Osteocyte (in vitro differentiated cells): ENCODE measurements around the gene PSPC1. TPM values are rescaled to one million over a fixed set of nuclear protein-coding genes. Genes with fewer than 3 reads are reported as not detected.
"Not testable (repeated sequence)": the region's sequence is repeated elsewhere in the genome, so short reads cannot be mapped to it uniquely, and the experiment has no call there.

Source experiments
- DNase-seq: peaks from one replicate; pipeline ENCODE4 v3.0.0; 2021; ENCODE audit warnings: mixed read lengths; ENCODE audit not compliant: unreplicated experiment; ENCODE audit errors: extremely low spot score
- H3K27ac Mint-ChIP-seq: one replicate; pipeline ENCODE4 v1.8.0; 2021; ENCODE audit warnings: mild to moderate bottlenecking, mixed read lengths; ENCODE audit not compliant: unreplicated experiment
- H3K27me3 Mint-ChIP-seq: one replicate; pipeline ENCODE4 v1.8.0; 2021; ENCODE audit warnings: mixed read lengths; ENCODE audit not compliant: unreplicated experiment
- H3K36me3 Mint-ChIP-seq: one replicate; pipeline ENCODE4 v1.8.0; 2021; ENCODE audit warnings: mixed read lengths; ENCODE audit not compliant: unreplicated experiment
- H3K4me1 Mint-ChIP-seq: one replicate; pipeline ENCODE4 v1.8.0; 2021; ENCODE audit warnings: mixed read lengths; ENCODE audit not compliant: unreplicated experiment
- H3K4me3 Mint-ChIP-seq: one replicate; pipeline ENCODE4 v1.8.0; 2021; ENCODE audit warnings: mild to moderate bottlenecking, moderate library complexity, mixed read lengths; ENCODE audit not compliant: unreplicated experiment
- H3K9me3 Mint-ChIP-seq: one replicate; pipeline ENCODE4 v1.8.0; 2021; ENCODE audit warnings: mixed read lengths; ENCODE audit not compliant: unreplicated experiment
- long read RNA-seq: library from polyadenylated mRNA; unstranded; transcript quantifications from one replicate; pipeline ENCODE4 v2.0.0, GENCODE V29; 2021
- total RNA-seq: library from RNA; stranded (reverse); gene quantifications from 2 replicates; pipeline ENCODE4 v1.2.1, GENCODE V29; 2021
- TF ChIP-seq, protein P1 (sequence below): fragments of 200-600 bp; sonication (generic); IDR thresholded peaks from 2 replicates; pipeline ENCODE4 v1.5.0; 2021; ENCODE audit warnings: antibody characterized with exemption, mild to moderate bottlenecking, moderate library complexity

PSPC1 gene, protein sequence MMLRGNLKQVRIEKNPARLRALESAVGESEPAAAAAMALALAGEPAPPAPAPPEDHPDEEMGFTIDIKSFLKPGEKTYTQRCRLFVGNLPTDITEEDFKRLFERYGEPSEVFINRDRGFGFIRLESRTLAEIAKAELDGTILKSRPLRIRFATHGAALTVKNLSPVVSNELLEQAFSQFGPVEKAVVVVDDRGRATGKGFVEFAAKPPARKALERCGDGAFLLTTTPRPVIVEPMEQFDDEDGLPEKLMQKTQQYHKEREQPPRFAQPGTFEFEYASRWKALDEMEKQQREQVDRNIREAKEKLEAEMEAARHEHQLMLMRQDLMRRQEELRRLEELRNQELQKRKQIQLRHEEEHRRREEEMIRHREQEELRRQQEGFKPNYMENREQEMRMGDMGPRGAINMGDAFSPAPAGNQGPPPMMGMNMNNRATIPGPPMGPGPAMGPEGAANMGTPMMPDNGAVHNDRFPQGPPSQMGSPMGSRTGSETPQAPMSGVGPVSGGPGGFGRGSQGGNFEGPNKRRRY
- total RNA-seq, result 59.4 and 62.8 TPM in 2 replicates
- long read RNA-seq, transcript PSPC1-203 (8 exons, 1,647 nt), result minor isoform, 10 of 186 reads
- long read RNA-seq, transcript PSPC1-204 (8 exons, 1,709 nt), result minor isoform, 18 of 186 reads
- long read RNA-seq, transcript PSPC1-201 (9 exons, 2,407 nt), result major isoform, 124 of 186 reads
- long read RNA-seq, partial matches to known transcripts, result 22 of 186 reads
- long read RNA-seq, other reads (novel, unspliced or antisense), result 10 of 186 reads

DNA sequence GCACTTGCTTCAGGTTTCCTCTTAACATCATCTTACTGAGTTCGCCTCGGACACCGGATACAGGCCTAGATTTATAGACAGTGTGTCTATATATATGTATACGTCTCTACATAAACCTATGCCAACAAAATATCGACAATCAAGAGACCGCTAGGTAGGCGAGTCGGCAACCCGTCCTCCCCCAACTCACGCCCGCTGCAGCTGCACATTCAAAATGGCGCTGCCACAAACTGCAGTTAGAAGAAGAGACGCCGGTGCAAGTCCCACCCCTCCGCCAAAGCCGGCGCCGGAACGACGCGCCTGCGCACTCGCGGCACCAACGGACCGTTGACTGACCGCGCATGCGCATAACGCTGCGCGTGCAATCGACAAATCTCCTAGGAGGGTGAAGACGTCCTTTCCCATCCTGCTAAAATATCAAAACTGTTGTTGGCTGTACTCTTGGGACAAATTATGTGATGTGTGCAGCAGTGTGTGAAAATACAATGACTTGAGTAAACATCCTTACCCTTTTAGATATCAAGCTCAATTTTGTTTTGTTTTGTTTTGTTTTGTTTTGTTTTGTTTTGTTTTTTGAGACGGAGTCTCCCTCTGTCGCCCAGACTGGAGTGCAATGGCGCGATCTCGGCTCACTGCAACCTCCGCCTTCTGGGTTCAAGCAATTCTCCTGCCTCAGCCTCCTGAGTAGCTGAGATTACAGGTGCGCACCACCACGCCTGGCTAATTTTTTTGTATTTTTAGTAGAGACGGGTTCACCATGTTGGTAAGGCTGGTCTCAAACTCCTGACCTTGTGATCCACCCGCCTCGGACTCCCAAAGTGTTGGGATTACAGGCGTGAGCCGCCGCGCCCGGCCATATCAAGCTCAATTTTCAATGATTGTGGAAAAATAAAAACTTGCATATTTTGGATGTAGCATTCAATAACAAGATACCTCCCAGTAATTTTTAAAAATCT lies at the start of gene PSPC1:
TSS of gene PSPC1 (minus strand) at position 219 of the 956 bp plus-strand sequence. CDS start at position 31, 188 bp downstream.
- peak within 1 kb of the TSS; percentile 99 for H3K27ac Mint-ChIP-seq
- H3K4me1 Mint-ChIP-seq, H3K36me3 Mint-ChIP-seq: not testable (repeated sequence)

DNA sequence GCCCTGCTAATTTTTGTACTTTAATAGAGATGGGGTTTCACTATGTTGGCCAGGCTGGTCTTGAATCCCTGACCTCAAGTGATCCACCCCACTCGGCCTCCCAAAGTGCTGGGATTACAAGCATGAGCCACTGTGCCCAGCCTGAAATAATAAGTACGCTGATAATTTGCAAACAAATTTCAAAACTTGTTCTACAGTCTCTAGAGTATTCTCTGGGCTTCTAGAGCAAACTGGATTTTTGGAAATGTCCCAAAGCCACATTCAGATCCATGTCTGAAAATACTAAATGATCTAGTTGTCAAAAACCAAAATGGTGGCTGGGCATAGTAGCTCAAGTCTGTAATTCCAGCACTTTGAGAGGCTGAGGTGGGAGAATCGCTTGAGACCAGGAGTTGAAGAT lies 39.9 kb upstream of the PSPC1 start:
- H3K36me3 Mint-ChIP-seq, result peaks cover 45% of the 10 kb centered on the region
- H3K4me1 Mint-ChIP-seq, result no peaks in the 10 kb centered on the region
- TF ChIP-seq, protein P1, sequence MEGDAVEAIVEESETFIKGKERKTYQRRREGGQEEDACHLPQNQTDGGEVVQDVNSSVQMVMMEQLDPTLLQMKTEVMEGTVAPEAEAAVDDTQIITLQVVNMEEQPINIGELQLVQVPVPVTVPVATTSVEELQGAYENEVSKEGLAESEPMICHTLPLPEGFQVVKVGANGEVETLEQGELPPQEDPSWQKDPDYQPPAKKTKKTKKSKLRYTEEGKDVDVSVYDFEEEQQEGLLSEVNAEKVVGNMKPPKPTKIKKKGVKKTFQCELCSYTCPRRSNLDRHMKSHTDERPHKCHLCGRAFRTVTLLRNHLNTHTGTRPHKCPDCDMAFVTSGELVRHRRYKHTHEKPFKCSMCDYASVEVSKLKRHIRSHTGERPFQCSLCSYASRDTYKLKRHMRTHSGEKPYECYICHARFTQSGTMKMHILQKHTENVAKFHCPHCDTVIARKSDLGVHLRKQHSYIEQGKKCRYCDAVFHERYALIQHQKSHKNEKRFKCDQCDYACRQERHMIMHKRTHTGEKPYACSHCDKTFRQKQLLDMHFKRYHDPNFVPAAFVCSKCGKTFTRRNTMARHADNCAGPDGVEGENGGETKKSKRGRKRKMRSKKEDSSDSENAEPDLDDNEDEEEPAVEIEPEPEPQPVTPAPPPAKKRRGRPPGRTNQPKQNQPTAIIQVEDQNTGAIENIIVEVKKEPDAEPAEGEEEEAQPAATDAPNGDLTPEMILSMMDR, result no peak
- DNase-seq, result peak; percentile 23
- H3K27me3 Mint-ChIP-seq, result no peaks in the 10 kb centered on the region
- no peak overlapping the region for H3K4me3 Mint-ChIP-seq
- H3K9me3 Mint-ChIP-seq, result no peaks in the 10 kb centered on the region
- H3K27ac Mint-ChIP-seq, result no peak overlapping the region

More for the DNA sequence above, at the start of gene PSPC1:
- not testable (repeated sequence) for H3K9me3 Mint-ChIP-seq, H3K27me3 Mint-ChIP-seq
- H3K4me3 Mint-ChIP-seq, result peak within 1 kb of the TSS; percentile 96
- DNase-seq, result peak; percentile 99

DNA sequence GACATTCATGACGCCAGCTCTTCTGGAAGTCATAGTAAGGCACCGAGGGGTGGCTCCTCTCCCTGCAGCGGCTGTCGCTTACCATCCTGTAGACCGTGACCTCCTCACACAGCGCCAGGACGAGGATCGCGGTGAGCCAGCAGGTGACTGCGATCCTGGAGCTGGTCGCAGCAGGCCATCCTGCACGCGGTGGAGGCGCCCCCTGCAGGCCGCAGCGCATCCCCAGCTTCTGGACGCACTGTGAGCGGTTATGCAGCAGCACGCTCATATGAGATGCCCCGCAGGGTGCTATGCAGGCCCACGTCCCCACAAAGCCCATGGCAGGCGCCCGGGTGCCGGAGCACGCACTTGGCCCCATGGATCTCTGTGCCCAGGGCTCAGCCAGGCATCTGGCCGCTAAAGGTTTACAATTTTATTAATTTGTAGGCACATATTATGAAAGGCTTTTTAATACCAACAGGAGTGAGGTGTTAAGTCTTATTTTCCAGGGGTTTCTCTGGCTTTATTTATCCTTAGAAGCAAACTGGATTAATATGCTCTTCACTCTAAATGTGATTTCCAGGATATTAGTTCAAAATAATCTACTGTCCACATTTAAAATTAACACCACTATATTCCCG lies 35.6 kb upstream of the PSPC1 start:
- TF ChIP-seq, protein P1, result peak; percentile 50
- H3K36me3 Mint-ChIP-seq, result peaks cover 24% of the 10 kb centered on the region
- H3K27ac Mint-ChIP-seq, result no peak overlapping the region
- H3K4me1 Mint-ChIP-seq, result no peaks in the 10 kb centered on the region
- no peaks in the 10 kb centered on the region for H3K9me3 Mint-ChIP-seq
- H3K4me3 Mint-ChIP-seq, result no peak overlapping the region
- no peaks in the 10 kb centered on the region for H3K27me3 Mint-ChIP-seq
- DNase-seq, result no peak

DNA sequence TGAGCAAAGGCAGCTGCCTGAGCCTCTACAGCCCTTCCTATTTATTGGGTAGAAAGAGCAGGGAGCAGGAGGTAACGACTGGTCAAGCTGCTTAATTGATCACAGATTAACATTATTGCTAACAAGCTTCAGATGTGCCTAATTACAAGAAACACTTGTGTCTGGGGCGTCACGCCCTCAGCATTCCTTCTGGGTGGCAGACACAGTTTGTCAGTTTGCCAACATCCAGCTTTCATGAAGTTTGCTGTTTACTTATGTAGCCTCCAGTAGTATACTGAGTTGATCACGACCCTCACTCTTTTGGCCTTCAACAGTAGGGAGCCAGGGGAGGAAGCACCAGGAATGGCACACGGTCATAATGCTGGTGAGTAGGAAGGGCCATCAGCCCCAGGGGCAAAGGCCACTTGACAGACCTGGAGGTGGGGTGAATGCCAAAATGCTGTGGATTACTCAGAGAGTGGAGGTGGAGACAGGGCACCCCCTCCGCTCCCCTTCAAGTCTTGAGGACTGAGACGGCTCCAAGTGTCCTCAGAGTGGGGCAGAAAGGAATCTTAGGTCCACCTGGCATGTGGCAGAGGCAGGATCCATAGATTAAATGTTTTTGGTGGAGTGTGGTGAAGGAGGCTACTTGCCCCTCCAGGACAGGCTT lies 34.9 kb upstream of the PSPC1 start:
- TF ChIP-seq, protein P1, result no peak
- no peaks in the 10 kb centered on the region for H3K9me3 Mint-ChIP-seq
- DNase-seq, result no peak
- no peak overlapping the region for H3K4me3 Mint-ChIP-seq
- H3K27me3 Mint-ChIP-seq, result no peaks in the 10 kb centered on the region
- no peak overlapping the region for H3K27ac Mint-ChIP-seq
- peaks cover 21% of the 10 kb centered on the region for H3K36me3 Mint-ChIP-seq
- no peaks in the 10 kb centered on the region for H3K4me1 Mint-ChIP-seq
